ENCODE measurements around the gene DOCK1. TPM values are rescaled to one million over a fixed set of nuclear protein-coding genes. Genes with fewer than 3 reads are reported as not detected.

The DOCK1 gene
- polyA plus RNA-seq, 1 of the 3 experiments (the other 2 are of a cell fraction), result 15.5 TPM

DNA sequence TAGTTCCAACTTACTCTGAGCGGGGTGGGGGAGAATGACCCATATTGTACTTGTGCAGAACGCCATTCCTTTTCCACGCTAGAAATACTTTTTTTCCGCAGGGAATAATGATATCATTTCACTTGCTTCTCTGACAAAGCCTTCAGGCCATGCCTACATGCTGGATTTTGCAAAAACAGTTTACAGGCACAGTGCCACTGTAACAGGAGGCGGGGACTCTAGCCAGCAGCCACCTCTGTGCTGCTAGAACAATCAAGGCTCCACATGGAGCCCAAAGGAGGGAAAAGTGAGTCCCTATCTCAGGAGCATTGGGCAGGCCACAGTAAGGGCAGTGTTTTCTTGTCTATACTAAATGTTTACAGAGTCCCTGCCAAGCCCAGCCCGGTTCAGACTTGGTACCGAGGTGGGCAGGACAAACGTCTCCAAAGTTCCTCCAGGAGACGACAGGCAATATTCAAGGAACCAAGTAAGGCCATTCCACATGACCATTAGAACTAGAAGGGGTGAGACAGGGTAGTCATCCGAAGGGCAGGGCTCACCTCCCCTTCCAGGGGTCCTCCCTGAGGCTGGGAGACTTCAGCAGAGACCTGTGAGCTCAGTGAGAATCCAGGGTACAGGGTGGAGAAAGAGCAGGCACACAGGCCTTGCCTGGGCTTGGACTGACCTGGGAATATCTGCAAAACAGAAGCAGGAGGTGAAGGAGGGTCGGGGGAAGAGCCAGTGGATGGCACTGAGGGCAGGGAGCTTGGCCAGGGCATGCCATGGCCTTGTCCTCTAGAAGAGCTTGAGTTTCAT lies 553.0 kb downstream of the DOCK1 start:
- no peak overlapping the region for H3K4me3 ChIP-seq (ENCODE audit: low read depth in 2 of 2, low read length in 1 of 2)
- no peak overlapping the region for H3K4me2 ChIP-seq
- no peak overlapping the region for H3K9ac ChIP-seq
- no peak for DNase-seq
- no peaks in the 10 kb centered on the region for H3K9me3 ChIP-seq
- ChIA-PET POLR2A (no interaction called here), CTCF (no interaction called here)
- no peak overlapping the region for H3K27ac ChIP-seq (ENCODE audit: low read depth in 2 of 2, low read length in 1 of 2)
- WGBS (ENCODE audit: low lambda C conversion rate), result 79% methylated on average over 10 of the region's 11 CpGs
- no peaks in the 10 kb centered on the region for H3K27me3 ChIP-seq (ENCODE audit: insufficient read depth)
- H4K20me1 ChIP-seq (ENCODE audit: insufficient read depth), result no peaks in the 10 kb centered on the region
- no peak overlapping the region for H2AFZ ChIP-seq (ENCODE audit: low read depth)
- TF ChIP-seq NRF1 (IDR thresholded peaks at IDR 0.05; ENCODE audit: low read depth, low read length) (no peak), TEAD4 (IDR thresholded peaks at IDR 0.05; ENCODE audit: borderline replicate concordance, insufficient read depth) (no peak), EZH2phosphoT487 (IDR thresholded peaks at IDR 0.05; ENCODE audit: borderline replicate concordance, low read depth) (no peak), SIN3A (IDR thresholded peaks at IDR 0.05; ENCODE audit: borderline replicate concordance, low read depth, low read length) (no peak), YY1 (IDR thresholded peaks at IDR 0.05; ENCODE audit: low read depth) (no peak), NFIC (IDR thresholded peaks at IDR 0.05; ENCODE audit: borderline replicate concordance) (no peak), RCOR1 (IDR thresholded peaks at IDR 0.05; ENCODE audit: low read length) (no peak), ELF1 (IDR thresholded peaks at IDR 0.05) (no peak), RXRA (IDR thresholded peaks at IDR 0.05; ENCODE audit: borderline replicate concordance, low read depth) (no peak), FOSL2 (IDR thresholded peaks at IDR 0.05; ENCODE audit: borderline replicate concordance, low read depth) (no peak), SMC3 (IDR thresholded peaks at IDR 0.05; ENCODE audit: low read depth, low read length) (no peak), PBX3 (IDR thresholded peaks at IDR 0.05) (no peak), POLR2AphosphoS5 (IDR thresholded peaks at IDR 0.05; ENCODE audit: low read depth, low read length) (no peak)
- TF ChIP-seq, protein P1, sequence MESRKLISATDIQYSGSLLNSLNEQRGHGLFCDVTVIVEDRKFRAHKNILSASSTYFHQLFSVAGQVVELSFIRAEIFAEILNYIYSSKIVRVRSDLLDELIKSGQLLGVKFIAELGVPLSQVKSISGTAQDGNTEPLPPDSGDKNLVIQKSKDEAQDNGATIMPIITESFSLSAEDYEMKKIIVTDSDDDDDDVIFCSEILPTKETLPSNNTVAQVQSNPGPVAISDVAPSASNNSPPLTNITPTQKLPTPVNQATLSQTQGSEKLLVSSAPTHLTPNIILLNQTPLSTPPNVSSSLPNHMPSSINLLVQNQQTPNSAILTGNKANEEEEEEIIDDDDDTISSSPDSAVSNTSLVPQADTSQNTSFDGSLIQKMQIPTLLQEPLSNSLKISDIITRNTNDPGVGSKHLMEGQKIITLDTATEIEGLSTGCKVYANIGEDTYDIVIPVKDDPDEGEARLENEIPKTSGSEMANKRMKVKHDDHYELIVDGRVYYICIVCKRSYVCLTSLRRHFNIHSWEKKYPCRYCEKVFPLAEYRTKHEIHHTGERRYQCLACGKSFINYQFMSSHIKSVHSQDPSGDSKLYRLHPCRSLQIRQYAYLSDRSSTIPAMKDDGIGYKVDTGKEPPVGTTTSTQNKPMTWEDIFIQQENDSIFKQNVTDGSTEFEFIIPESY (IDR thresholded peaks at IDR 0.05; ENCODE audit: borderline replicate concordance, low read depth), result no peak
- TF ChIP-seq, protein P2, sequence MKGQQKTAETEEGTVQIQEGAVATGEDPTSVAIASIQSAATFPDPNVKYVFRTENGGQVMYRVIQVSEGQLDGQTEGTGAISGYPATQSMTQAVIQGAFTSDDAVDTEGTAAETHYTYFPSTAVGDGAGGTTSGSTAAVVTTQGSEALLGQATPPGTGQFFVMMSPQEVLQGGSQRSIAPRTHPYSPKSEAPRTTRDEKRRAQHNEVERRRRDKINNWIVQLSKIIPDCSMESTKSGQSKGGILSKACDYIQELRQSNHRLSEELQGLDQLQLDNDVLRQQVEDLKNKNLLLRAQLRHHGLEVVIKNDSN (IDR thresholded peaks at IDR 0.05; ENCODE audit: borderline replicate concordance, low read depth), result no peak
- no peaks in the 10 kb centered on the region for H3K79me2 ChIP-seq (ENCODE audit: insufficient read depth)
- H3K9me2 ChIP-seq, result no peaks in the 10 kb centered on the region
- no peaks in the 10 kb centered on the region for H3F3A ChIP-seq (replicated peaks; ENCODE audit: insufficient read depth)
- no peaks in the 10 kb centered on the region for H3K4me1 ChIP-seq (ENCODE audit: control insufficient read depth in 1 of 2, insufficient read depth in 2 of 2, low read depth in 1 of 2, low read length in 1 of 2)
- H3K36me3 ChIP-seq (replicated peaks in 1 of 2; ENCODE audit: control insufficient read depth in 1 of 2, insufficient read depth in 2 of 2, low read length in 1 of 2), result peaks cover 2 to 6% of the 10 kb centered on the region in 2 experiments

Data from SK-N-SH (cell line).